H1 (cell line): Measurements from ENCODE around the gene RPS13. TPM values are rescaled to one million over a fixed set of nuclear protein-coding genes. Genes with fewer than 3 reads are reported as not detected.
"Not testable (repeated sequence)": the region's sequence is repeated elsewhere in the genome, so short reads cannot be mapped to it uniquely, and the experiment has no call there.

Experiments
- CTCF ChIA-PET: fragments of 300-600 bp; sonication (Branson Sonifier 250); formaldehyde crosslinking; loops from one replicate; lab custom pipeline; 2021; ENCODE audit not compliant: partially characterized antibody; lab: Charles Lee
- POLR2A ChIA-PET: fragments of 300-600 bp; sonication (Branson Sonifier 250); formaldehyde crosslinking; loops from one replicate; lab custom pipeline; 2021; ENCODE audit warnings: inconsistent platforms; ENCODE audit not compliant: partially characterized antibody; lab: Charles Lee
- DNase-seq, 2 experiments: peaks; one replicate each; pipeline versions ENCODE4 v3.0.0 to v3.0.0-alpha.2; 2010 to 2022; ENCODE audit warnings: low spot score in 2 of 2, low read depth in 1 of 2, mixed read lengths in 1 of 2
- FAIRE-seq: peaks from 2 replicates; lab custom pipeline; 2011; peaks lifted over from hg19 to GRCh38; lab: Jason Lieb, UNC
- H2AFZ ChIP-seq: 2 replicates; pipeline ENCODE4 v1.8.1; 2012; ENCODE audit warnings: low read length, inconsistent platforms
- H2AK5ac ChIP-seq: 2 replicates; pipeline ENCODE4 v1.6.1; 2013; ENCODE audit warnings: low read depth, low read length
- H2BK120ac ChIP-seq: replicated peaks from 2 replicates; pipeline ENCODE3; 2013; ENCODE audit warnings: low read depth, low read length, inconsistent platforms
- H2BK12ac ChIP-seq: 2 replicates; pipeline ENCODE4 v1.6.1; 2013; ENCODE audit warnings: low read depth, low read length
- H2BK15ac ChIP-seq: 2 replicates; pipeline ENCODE4 v1.6.1; 2013; ENCODE audit warnings: low read length
- H2BK20ac ChIP-seq: 2 replicates; pipeline ENCODE4 v1.6.1; 2013; ENCODE audit warnings: low read length
- H2BK5ac ChIP-seq: 2 replicates; pipeline ENCODE4 v1.6.1; 2013; ENCODE audit warnings: low read depth, low read length
- H3K14ac ChIP-seq: 2 replicates; pipeline ENCODE4 v1.6.1; 2013; ENCODE audit warnings: inconsistent platforms; ENCODE audit not compliant: insufficient read length
- H3K18ac ChIP-seq: 2 replicates; pipeline ENCODE4 v1.6.1; 2013; ENCODE audit warnings: low read length; ENCODE audit errors: extremely low read depth
- H3K23ac ChIP-seq: 2 replicates; pipeline ENCODE4 v1.6.1; 2013; ENCODE audit warnings: inconsistent platforms; ENCODE audit not compliant: insufficient read length
- H3K23me2 ChIP-seq: 2 replicates; pipeline ENCODE4 v1.6.1; 2013; ENCODE audit warnings: low read depth, low read length
- H3K27ac ChIP-seq: 2 replicates; pipeline ENCODE4 v1.6.1; 2011; ENCODE audit warnings: low read depth, low read length, inconsistent platforms
- H3K27me3 ChIP-seq, 4 experiments: replicated peaks in 1 of 4; 1 replicate in 1 of 4; 2 replicates in 3 of 4; pipeline versions ENCODE4 v1.6.1 to v1.8.1; 2011 to 2013; ENCODE audit warnings: low read length in 3 of 4, mild to moderate bottlenecking in 3 of 4, inconsistent platforms in 2 of 4, mixed read lengths in 2 of 4, moderate library complexity in 1 of 4; ENCODE audit not compliant: control insufficient read depth in 3 of 4, insufficient read depth in 3 of 4; ENCODE audit errors: extremely low read depth in 1 of 4
- H3K36me3 ChIP-seq, 4 experiments: 2 replicates each; pipeline versions ENCODE4 v1.6.1 to v1.8.1; 2011 to 2013; ENCODE audit warnings: mild to moderate bottlenecking in 4 of 4, low read length in 3 of 4, moderate library complexity in 2 of 4, control low read depth in 1 of 4, inconsistent platforms in 1 of 4; ENCODE audit not compliant: insufficient read depth in 4 of 4, control insufficient read depth in 2 of 4
- H3K4ac ChIP-seq: replicated peaks from 2 replicates; pipeline ENCODE3; 2013; ENCODE audit warnings: low read length, low read depth, mixed read lengths, inconsistent platforms; ENCODE audit not compliant: insufficient read length
- H3K4me1 ChIP-seq, 4 experiments: replicated peaks in 1 of 4; 1 replicate in 1 of 4; 2 replicates in 3 of 4; pipeline versions ENCODE4 v1.6.1 to v1.8.1; 2011 to 2013; ENCODE audit warnings: low read length in 3 of 4, inconsistent platforms in 2 of 4, mixed read lengths in 1 of 4; ENCODE audit not compliant: insufficient read depth in 4 of 4, control insufficient read depth in 3 of 4
- H3K4me2 ChIP-seq, 2 experiments: 2 replicates each; pipeline versions ENCODE4 v1.6.1 to v1.8.1; 2011 to 2013; ENCODE audit warnings: low read depth in 2 of 2, low read length in 2 of 2, control low read depth in 1 of 2, inconsistent platforms in 1 of 2, mild to moderate bottlenecking in 1 of 2; ENCODE audit not compliant: insufficient read depth in 1 of 2
- H3K4me3 ChIP-seq, 4 experiments: fragments of 200-600, 300-600 bp in 1 of 4; sonication (generic), shearing (Covaris generic), sonication (Bioruptor Twin) in 1 of 4; 2 replicates each; pipeline versions ENCODE4 v1.5.1 to v1.8.1; 2011 to 2016; ENCODE audit warnings: low read length in 4 of 4, low read depth in 3 of 4, control low read depth in 2 of 4, inconsistent platforms in 2 of 4, mild to moderate bottlenecking in 2 of 4, mixed read lengths in 1 of 4, moderate library complexity in 1 of 4; ENCODE audit not compliant: insufficient read depth in 2 of 4; ENCODE audit errors: extremely low read depth in 1 of 4
- H3K56ac ChIP-seq: replicated peaks from 2 replicates; pipeline ENCODE3; 2013; ENCODE audit warnings: low read depth, mild to moderate bottlenecking, mixed read lengths, low read length, inconsistent platforms; ENCODE audit not compliant: insufficient read length
- H3K79me1 ChIP-seq: 2 replicates; pipeline ENCODE4 v1.6.1; 2013; ENCODE audit warnings: low read depth, low read length, control low read depth
- H3K79me2 ChIP-seq, 2 experiments: 2 replicates each; pipeline versions ENCODE4 v1.6.1 to v1.8.1; 2012 to 2013; ENCODE audit warnings: low read length in 2 of 2, mild to moderate bottlenecking in 2 of 2, inconsistent platforms in 1 of 2; ENCODE audit not compliant: insufficient read depth in 2 of 2, control insufficient read depth in 1 of 2
- H3K9ac ChIP-seq, 4 experiments: replicated peaks in 1 of 4; 1 replicate in 1 of 4; 2 replicates in 3 of 4; pipeline versions ENCODE4 v1.6.1 to v1.8.1; 2011 to 2013; ENCODE audit warnings: low read depth in 3 of 4, low read length in 3 of 4, control low read depth in 2 of 4, mild to moderate bottlenecking in 2 of 4, moderate library complexity in 2 of 4, inconsistent platforms in 1 of 4; ENCODE audit errors: extremely low read depth in 1 of 4
- H3K9me3 ChIP-seq, 2 experiments: 2 replicates each; pipeline versions ENCODE4 v1.6.1 to v1.8.1; 2012 to 2013; ENCODE audit warnings: mild to moderate bottlenecking in 2 of 2, moderate library complexity in 2 of 2, control low read depth in 1 of 2, inconsistent platforms in 1 of 2, low read depth in 1 of 2, low read length in 1 of 2, mixed read lengths in 1 of 2; ENCODE audit not compliant: insufficient read depth in 2 of 2
- H4K20me1 ChIP-seq, 2 experiments: replicated peaks in 1 of 2; 2 replicates each; pipeline versions ENCODE3 to v1.8.1; 2011 to 2013; ENCODE audit warnings: inconsistent platforms in 2 of 2, low read length in 2 of 2, mild to moderate bottlenecking in 1 of 2; ENCODE audit not compliant: insufficient read depth in 2 of 2, control insufficient read depth in 1 of 2
- H4K5ac ChIP-seq: 2 replicates; pipeline ENCODE4 v1.6.1; 2013; ENCODE audit warnings: low read length, low read depth, mixed read lengths, inconsistent platforms; ENCODE audit not compliant: insufficient read length
- H4K8ac ChIP-seq: 2 replicates; pipeline ENCODE4 v1.8.0; 2013; ENCODE audit warnings: mild to moderate bottlenecking, moderate library complexity, low read length, inconsistent platforms; ENCODE audit not compliant: insufficient read depth; ENCODE audit errors: extremely low read depth
- H4K91ac ChIP-seq: replicated peaks from 2 replicates; pipeline ENCODE3; 2013; ENCODE audit warnings: low read length, mixed read lengths, inconsistent platforms; ENCODE audit not compliant: insufficient read length
- WGBS, 2 experiments: shearing (Covaris generic) in 1 of 2; methylation state at CpG; one replicate each; pipeline versions ENCODE4 v1.1.6 to v1.1.7; 2013 to 2015; ENCODE audit warnings: low lambda C conversion rate in 2 of 2, mixed read lengths in 2 of 2, inconsistent platforms in 1 of 2, low coverage in 1 of 2, missing lambda C conversion rate in 1 of 2; ENCODE audit not compliant: insufficient replicate concordance in 2 of 2, insufficient coverage in 1 of 2, insufficient read length in 1 of 2; ENCODE audit errors: extremely low coverage in 1 of 2, missing lambda C conversion rate in 1 of 2; 5-methylcytosine and 5-hydroxymethylcytosine counted together
- polyA plus RNA-seq, 7 experiments: library from polyadenylated mRNA; depleted of rRNA in 3 of 7; stranded (reverse) in 5 of 7; unstranded in 2 of 7; fragments of >200 nt in 5 of 7; fragments of 200-250 nt in 2 of 7; gene quantifications; 1 replicate in 5 of 7; 2 replicates in 1 of 7; 4 replicates in 1 of 7; pipeline versions ENCODE4 v1.2.1 to v1.2.3, GENCODE V29; 2011 to 2013; ENCODE audit warnings: missing spikeins in 2 of 7, mixed read lengths in 2 of 7
- total RNA-seq: library from RNA; stranded (reverse); fragmentation: NEBNext Ultra II Directional; extraction: Animal tissue kit (Norgen Biotek cat#: 25700); gene quantifications from 2 replicates; pipeline ENCODE4 v1.2.1, GENCODE V29; 2021

RPS13 gene
- total and polyA plus RNA-seq, 2 of the 8 experiments (the other 6 are each of a cell fraction or from before 2014, with no cell fraction given), result 1,336 to 2,270 TPM

DNA sequence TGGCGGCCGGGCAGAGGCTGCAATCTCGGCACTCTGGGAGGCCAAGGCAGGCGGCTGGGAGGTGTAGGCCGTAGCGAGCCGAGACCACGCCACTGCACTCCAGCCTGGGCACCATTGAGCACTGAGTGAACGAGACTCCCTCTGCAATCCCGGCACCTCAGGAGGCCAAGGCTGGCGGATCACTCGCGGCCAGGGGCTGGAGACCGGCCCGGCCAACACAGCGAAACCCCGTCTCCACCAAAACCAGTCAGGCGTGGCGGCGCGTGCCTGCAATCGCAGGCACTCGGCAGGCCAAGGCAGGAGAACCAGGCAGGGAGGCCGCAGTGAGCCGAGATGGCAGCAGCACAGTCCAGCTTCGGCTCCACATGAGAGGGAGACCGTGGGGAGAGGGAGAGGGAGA, 26.3 kb downstream of the RPS13 start:
- H4K20me1 ChIP-seq, H4K8ac ChIP-seq, H4K5ac ChIP-seq, H3K23me2 ChIP-seq, H3K4me1 ChIP-seq, H3K27me3 ChIP-seq, H4K91ac ChIP-seq, H3K23ac ChIP-seq, H2BK12ac ChIP-seq, H2BK120ac ChIP-seq, H3K4ac ChIP-seq, H2BK15ac ChIP-seq, DNase-seq, H2AK5ac ChIP-seq, H2BK5ac ChIP-seq, H3K79me1 ChIP-seq, H3K36me3 ChIP-seq, H3K18ac ChIP-seq, CTCF ChIA-PET, H3K56ac ChIP-seq, H3K79me2 ChIP-seq, H3K27ac ChIP-seq, FAIRE-seq, H3K4me3 ChIP-seq, H3K9ac ChIP-seq, H3K14ac ChIP-seq, H2AFZ ChIP-seq, POLR2A ChIA-PET, H2BK20ac ChIP-seq, H3K4me2 ChIP-seq: not testable (repeated sequence)
- 95% methylated on average over 16 of the region's 27 CpGs; no CpG with 5 or more reads in 1 of the 2 experiments for WGBS, 2 experiments
- H3K9me3 ChIP-seq, result peaks cover 0 to 12% of the 10 kb centered on the region in 2 experiments; a peak in 2 of 4 replicates

- ChIA-PET POLR2A (interaction anchor here (1.2 kb wide), 1 partner anchor 15 kb away, joined by 3 read pairs; no protein-coding TSS in a partner anchor), CTCF (interaction anchor here (0.7 to 1.1 kb wide), 2 partner anchors 13 to 16 kb away, joined by 3 to 4 read pairs; no protein-coding TSS in a partner anchor)
Measured at GRCh38 chr11:17048491-17048890, 29.0 kb downstream of the RPS13 start.

More at GRCh38 chr11:17048491-17048890, 29.0 kb downstream of the RPS13 start:
- FAIRE-seq, H3K4me1 ChIP-seq, H2BK120ac ChIP-seq, H4K20me1 ChIP-seq, H3K56ac ChIP-seq, H3K27ac ChIP-seq, H2BK12ac ChIP-seq, DNase-seq, H2BK15ac ChIP-seq, H2AFZ ChIP-seq, H3K79me2 ChIP-seq, H2BK20ac ChIP-seq, H3K14ac ChIP-seq, H3K23ac ChIP-seq, H3K4ac ChIP-seq, H4K8ac ChIP-seq, H3K4me3 ChIP-seq, H3K27me3 ChIP-seq, H2AK5ac ChIP-seq, H3K4me2 ChIP-seq, H4K5ac ChIP-seq, H3K23me2 ChIP-seq, H3K36me3 ChIP-seq, H3K9ac ChIP-seq, H3K18ac ChIP-seq, H4K91ac ChIP-seq, H2BK5ac ChIP-seq, H3K79me1 ChIP-seq: not testable (repeated sequence)
- peaks cover 0 to 12% of the 10 kb centered on the region in 2 experiments; a peak in 2 of 4 replicates for H3K9me3 ChIP-seq
- 89% methylated on average over 3 of the region's 4 CpGs; no CpG with 5 or more reads in 1 of the 2 experiments for WGBS, 2 experiments
